RCC 7860 (cell line): ENCODE data around the gene TP73.

Experiments used
- DNase-seq: peaks from one replicate; pipeline ENCODE4 v3.0.0-alpha.2; 2015; ENCODE audit warnings: low spot score
- FAIRE-seq: peaks from 2 replicates; lab custom pipeline; 2012; peaks lifted over from hg19 to GRCh38; lab: Jason Lieb, UNC

TP73 gene

DNA sequence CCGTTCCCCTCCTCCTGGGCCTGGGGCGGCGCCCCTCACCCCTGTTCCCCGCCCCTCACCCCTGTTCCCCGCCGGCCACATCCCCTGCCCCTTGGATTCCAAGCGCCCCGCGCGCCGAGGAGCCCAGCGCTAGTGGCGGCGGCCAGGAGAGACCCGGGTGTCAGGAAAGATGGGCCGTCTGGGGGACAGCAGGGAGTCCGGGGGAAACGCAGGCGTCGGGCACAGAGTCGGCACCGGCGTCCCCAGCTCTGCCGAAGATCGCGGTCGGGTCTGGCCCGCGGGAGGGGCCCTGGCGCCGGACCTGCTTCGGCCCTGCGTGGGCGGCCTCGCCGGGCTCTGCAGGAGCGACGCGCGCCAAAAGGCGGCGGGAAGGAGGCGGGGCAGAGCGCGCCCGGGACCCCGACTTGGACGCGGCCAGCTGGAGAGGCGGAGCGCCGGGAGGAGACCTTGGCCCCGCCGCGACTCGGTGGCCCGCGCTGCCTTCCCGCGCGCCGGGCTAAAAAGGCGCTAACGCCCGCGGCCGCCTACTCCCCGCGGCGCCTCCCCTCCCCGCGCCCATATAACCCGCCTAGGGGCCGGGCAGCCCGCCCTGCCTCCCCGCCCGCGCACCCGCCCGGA, at the start of gene TP73:
TSS of gene TP73 (plus strand) at position 587 of the 618 bp plus-strand sequence. CDS start 29,850 bp downstream, outside the sequence.
- FAIRE-seq (no peak), DNase-seq (no peak)

GRCh38 chr1:3603156-3603555, 49.2 kb upstream of the TP73 start:
- FAIRE-seq, result no peak
- DNase-seq, result no peak

GRCh38 chr1:3603571-3604467, 48.5 kb upstream of the TP73 start:
- FAIRE-seq, result no peak
- DNase-seq, result no peak

DNA sequence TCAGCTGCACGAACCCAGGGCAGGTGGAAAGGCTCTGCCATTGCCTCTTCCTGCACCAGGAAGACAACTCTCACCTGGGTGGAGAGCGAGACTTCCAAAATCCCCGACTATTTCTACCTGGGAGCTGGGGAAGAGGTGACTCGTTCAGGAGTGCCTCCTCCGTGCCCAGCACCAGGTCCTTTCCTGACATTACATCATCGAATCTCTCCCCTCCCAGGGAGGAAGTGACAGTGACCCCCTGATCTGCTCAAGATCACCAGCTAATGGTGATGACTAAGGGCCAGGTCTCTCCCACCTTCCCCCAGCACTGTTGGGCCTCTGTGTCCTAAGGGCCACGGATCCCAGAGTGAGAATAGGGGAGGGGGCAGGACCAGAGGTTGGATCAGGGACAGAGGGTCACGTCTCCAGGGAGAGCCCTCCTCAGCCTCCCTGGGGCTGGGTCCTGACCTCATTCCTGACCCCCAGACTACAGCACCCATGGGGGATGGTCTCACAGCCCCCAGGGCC, 47.8 kb upstream of the TP73 start:
- DNase-seq, result no peak
- FAIRE-seq, result no peak

DNA sequence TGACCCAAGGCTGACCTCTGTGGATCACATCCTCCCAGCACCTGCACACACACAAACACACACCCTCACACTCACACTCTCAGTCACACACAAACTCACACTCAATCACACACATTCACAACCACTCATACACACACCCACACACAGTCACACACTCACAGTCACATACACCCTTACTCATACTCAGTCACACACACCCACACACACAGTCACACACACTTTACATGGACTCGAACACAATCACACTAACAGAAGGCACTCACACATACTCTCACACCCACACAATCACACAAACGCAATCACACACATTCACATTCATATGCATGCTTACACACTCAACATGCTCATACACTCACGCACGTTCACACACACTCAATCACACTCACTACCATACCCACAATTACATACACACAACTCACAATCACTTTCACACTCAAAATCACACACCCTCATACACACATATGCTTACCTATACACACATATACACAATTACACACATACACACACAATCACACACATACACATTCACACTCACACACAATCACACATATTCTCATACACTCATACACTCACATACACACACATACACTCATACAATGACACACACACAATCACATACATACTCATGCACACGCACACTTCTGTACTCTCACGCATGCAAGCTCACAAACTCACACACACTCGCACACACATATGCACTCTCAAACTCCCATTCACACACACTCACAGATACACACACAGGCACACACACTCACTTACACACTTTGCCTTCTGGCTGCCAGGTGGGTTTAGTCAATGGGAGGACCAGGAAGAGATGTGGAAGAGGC, 47.1 kb upstream of the TP73 start:
- no peak for DNase-seq
- FAIRE-seq, result no peak

GRCh38 chr1:3606779-3607702, 45.3 kb upstream of the TP73 start:
- FAIRE-seq, result no peak
- DNase-seq, result no peak

DNA sequence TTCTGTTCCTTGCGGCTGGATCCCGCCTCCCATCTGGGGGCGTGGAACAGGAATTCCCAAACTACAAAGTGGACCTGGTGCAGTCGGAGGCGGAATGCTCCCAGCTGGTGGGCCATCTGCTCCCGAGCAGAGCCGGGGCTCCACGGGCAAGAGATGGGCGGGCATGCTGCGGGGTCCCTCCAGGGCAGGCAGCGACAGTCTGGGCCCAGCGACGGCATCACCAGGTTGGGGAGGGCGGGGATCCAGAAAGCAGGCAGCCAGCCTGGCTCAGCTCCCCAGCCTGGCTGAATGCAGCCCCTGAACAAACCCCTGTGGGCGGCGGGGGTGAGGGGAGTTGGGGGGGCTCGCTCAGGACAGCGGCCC, 44.6 kb upstream of the TP73 start:
- FAIRE-seq, result no peak

DNA sequence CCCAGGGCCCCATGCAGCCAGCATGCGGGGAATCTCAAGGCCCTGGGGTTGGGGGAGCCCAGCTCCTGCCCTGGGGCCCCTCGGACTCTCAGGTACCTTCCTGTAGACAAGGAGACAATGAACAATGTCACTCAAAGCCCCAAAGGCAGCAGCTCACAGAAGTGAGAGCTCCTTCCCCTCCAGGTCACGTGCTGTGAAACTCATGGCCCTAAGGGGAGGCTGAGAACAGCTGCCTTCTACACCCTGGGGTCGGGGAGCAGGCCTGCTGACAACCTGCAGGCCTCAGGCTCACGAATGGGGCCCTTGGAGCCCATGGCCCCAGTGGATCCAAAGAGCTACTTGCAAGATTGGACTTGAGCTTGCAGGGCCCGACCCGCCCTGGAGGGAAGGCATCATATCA, 44.2 kb upstream of the TP73 start:
- DNase-seq (no peak), FAIRE-seq (no peak)

More for the DNA sequence above, 44.6 kb upstream of the TP73 start:
- no peak for DNase-seq

- DNase-seq, result no peak
- FAIRE-seq, result no peak
These were observed 43.1 kb upstream of the TP73 start for GRCh38 chr1:3609016-3609768.

GRCh38 chr1:3609769-3610526, 42.4 kb upstream of the TP73 start:
- DNase-seq (no peak), FAIRE-seq (no peak)

GRCh38 chr1:3610527-3611169, 41.7 kb upstream of the TP73 start:
- DNase-seq (no peak), FAIRE-seq (no peak)

GRCh38 chr1:3611170-3612019, 40.9 kb upstream of the TP73 start, which contains the start of gene MEGF6:
MEGF6 (minus strand) TSS chr1:3611508; CDS start chr1:3611268, 240 bp downstream.
- DNase-seq (no peak), FAIRE-seq (no peak)

- DNase-seq (no peak), FAIRE-seq (no peak)
These were observed 40.2 kb upstream of the TP73 start for GRCh38 chr1:3612123-3612522.

DNA sequence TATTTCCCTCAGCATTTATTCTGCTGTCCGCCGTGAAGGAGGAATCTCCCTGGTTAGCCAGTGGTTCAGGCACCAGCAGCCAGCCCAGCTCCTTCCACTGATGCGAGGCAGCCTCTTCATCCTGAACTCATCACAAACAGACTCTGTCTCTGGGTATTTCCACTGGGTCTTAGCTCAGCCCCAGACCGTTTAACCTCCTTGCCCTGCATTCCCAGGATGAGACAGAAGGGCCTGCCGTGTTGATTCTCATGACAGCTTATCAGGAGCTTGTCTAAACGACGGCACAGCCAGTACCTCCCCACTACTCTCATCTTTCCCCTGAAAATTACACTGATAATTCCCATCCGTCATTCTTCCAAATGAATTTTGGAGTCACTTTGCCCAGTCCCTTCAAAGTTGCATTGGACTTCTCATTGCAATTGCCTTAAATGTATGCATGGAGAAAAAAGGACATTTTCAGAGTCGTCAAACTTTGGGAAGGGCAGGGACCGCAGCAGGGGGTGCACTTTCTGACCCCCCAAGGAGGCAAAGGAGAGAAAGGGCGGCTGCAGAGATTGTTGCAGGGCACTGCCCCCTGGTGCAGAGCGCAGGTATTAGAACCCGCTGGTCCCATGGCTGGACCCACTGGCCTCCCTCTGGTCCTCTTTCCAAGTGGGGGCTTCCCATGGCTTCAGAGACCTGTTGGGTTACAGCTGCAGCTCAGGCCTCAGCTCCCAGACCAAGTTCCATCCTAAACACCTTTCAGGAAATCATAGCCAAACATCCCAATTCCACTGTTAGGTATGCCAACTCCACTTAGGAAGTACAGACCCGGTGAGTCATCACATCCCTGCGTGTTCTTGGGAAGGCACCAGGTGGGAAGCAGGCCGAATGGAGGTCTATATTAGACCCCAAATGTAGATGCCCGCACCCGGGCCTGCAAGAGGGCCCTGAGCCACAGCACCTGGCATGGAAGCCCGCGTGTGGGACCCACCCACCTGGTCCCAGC, 37.3 kb upstream of the TP73 start:
- DNase-seq (no peak), FAIRE-seq (no peak)

DNA sequence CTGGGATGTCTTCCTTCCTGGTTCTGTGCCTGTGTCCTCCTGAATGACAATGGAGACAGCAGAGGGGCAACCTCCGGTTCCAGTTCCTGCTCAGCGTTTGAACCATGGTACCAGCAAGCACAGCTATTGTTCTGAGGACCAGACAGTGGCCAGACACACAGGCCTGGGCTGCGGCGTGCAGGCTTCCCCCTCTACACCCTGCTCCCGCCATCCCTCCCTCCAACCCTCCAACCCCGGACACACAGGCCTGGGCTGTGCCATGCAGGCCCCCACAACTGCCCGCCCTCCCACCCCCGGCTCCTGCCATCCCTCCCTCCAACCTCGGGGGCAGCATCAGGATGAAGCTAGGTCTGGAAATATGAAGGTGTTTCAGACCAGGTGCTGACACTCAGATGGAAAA, 35.5 kb upstream of the TP73 start:
- DNase-seq, result no peak
- no peak for FAIRE-seq

GRCh38 chr1:3617806-3618345, 34.4 kb upstream of the TP73 start:
- no peak for FAIRE-seq

More at GRCh38 chr1:3617806-3618345, 34.4 kb upstream of the TP73 start:
- no peak for DNase-seq
